ENCODE measurements around the gene SLC51A.

Gene SLC51A

GRCh38 chr3:196216681-196217211, 412 bp downstream of the SLC51A start:
- no peaks in the 10 kb centered on the region for H3K27me3 ChIP-seq (ENCODE audit: control insufficient read depth, insufficient read depth, low read length)
- no CpG with 5 or more reads among the region's 25 CpGs for WGBS (ENCODE audit: insufficient coverage, insufficient read length)
- peaks cover 4% of the 10 kb centered on the region; the same call in 1 of the 2 replicates for H3K4me1 ChIP-seq (ENCODE audit: control insufficient read depth, insufficient read depth, low read length)
- no peak for DNase-seq (ENCODE audit: low read depth, low spot score)
- no peaks in the 10 kb centered on the region for H3K36me3 ChIP-seq (ENCODE audit: control insufficient read depth, insufficient read depth, low read length)
- peak overlapping the region; percentile 45; the same call in 1 of the 2 replicates for H3K4me3 ChIP-seq (ENCODE audit: low read length)
- no peaks in the 10 kb centered on the region for H3K9me3 ChIP-seq (ENCODE audit: control insufficient read depth, insufficient read depth, low read length)
- H3K27ac ChIP-seq (ENCODE audit: low read length), result no peak overlapping the region

- Histone ChIP-seq H3K27ac (ENCODE audit: low read length) (no peak overlapping the region), H3K4me1 (ENCODE audit: control insufficient read depth, insufficient read depth, low read length) (peaks cover 4% of the 10 kb centered on the region; the same call in 1 of the 2 replicates), H3K36me3 (ENCODE audit: control insufficient read depth, insufficient read depth, low read length) (no peaks in the 10 kb centered on the region), H3K4me3 (ENCODE audit: low read length) (no peak overlapping the region), H3K27me3 (ENCODE audit: control insufficient read depth, insufficient read depth, low read length) (no peaks in the 10 kb centered on the region), H3K9me3 (ENCODE audit: control insufficient read depth, insufficient read depth, low read length) (no peaks in the 10 kb centered on the region)
- no peak for DNase-seq (ENCODE audit: low read depth, low spot score)
- WGBS (ENCODE audit: insufficient coverage, insufficient read length), result no CpG with 5 or more reads among the region's 12 CpGs
Measured at GRCh38 chr3:196217307-196218154, 1.2 kb downstream of the SLC51A start.

GRCh38 chr3:196218155-196218712, 1.9 kb downstream of the SLC51A start:
- H3K27ac ChIP-seq (ENCODE audit: low read length), result no peak overlapping the region
- DNase-seq (ENCODE audit: low read depth, low spot score), result no peak
- H3K4me3 ChIP-seq (ENCODE audit: low read length), result no peak overlapping the region
- H3K36me3 ChIP-seq (ENCODE audit: control insufficient read depth, insufficient read depth, low read length), result no peaks in the 10 kb centered on the region
- H3K4me1 ChIP-seq (ENCODE audit: control insufficient read depth, insufficient read depth, low read length), result peaks cover 4% of the 10 kb centered on the region; the same call in 1 of the 2 replicates
- no peaks in the 10 kb centered on the region for H3K9me3 ChIP-seq (ENCODE audit: control insufficient read depth, insufficient read depth, low read length)
- no peaks in the 10 kb centered on the region for H3K27me3 ChIP-seq (ENCODE audit: control insufficient read depth, insufficient read depth, low read length)
- no CpG with 5 or more reads among the region's 13 CpGs for WGBS (ENCODE audit: insufficient coverage, insufficient read length)

GRCh38 chr3:196219194-196219969, 3.0 kb downstream of the SLC51A start:
- no peak for DNase-seq (ENCODE audit: low read depth, low spot score)
- no peak overlapping the region for H3K4me3 ChIP-seq (ENCODE audit: low read length)
- H3K27ac ChIP-seq (ENCODE audit: low read length), result no peak overlapping the region
- H3K4me1 ChIP-seq (ENCODE audit: control insufficient read depth, insufficient read depth, low read length), result peaks cover 4% of the 10 kb centered on the region
- no peaks in the 10 kb centered on the region for H3K9me3 ChIP-seq (ENCODE audit: control insufficient read depth, insufficient read depth, low read length)
- no peaks in the 10 kb centered on the region for H3K27me3 ChIP-seq (ENCODE audit: control insufficient read depth, insufficient read depth, low read length)
- no peaks in the 10 kb centered on the region for H3K36me3 ChIP-seq (ENCODE audit: control insufficient read depth, insufficient read depth, low read length)
- no CpG with 5 or more reads among the region's 19 CpGs for WGBS (ENCODE audit: insufficient coverage, insufficient read length)

GRCh38 chr3:196219970-196220311, 3.6 kb downstream of the SLC51A start:
- no peaks in the 10 kb centered on the region for H3K9me3 ChIP-seq (ENCODE audit: control insufficient read depth, insufficient read depth, low read length)
- DNase-seq (ENCODE audit: low read depth, low spot score), result no peak
- H3K27me3 ChIP-seq (ENCODE audit: control insufficient read depth, insufficient read depth, low read length), result no peaks in the 10 kb centered on the region
- no peak overlapping the region for H3K27ac ChIP-seq (ENCODE audit: low read length)
- no peaks in the 10 kb centered on the region for H3K36me3 ChIP-seq (ENCODE audit: control insufficient read depth, insufficient read depth, low read length)
- H3K4me1 ChIP-seq (ENCODE audit: control insufficient read depth, insufficient read depth, low read length), result peaks cover 4% of the 10 kb centered on the region
- no CpG with 5 or more reads among the region's 19 CpGs for WGBS (ENCODE audit: insufficient coverage, insufficient read length)
- no peak overlapping the region for H3K4me3 ChIP-seq (ENCODE audit: low read length)

GRCh38 chr3:196220587-196220986, 4.3 kb downstream of the SLC51A start:
- Histone ChIP-seq H3K36me3 (ENCODE audit: control insufficient read depth, insufficient read depth, low read length) (no peaks in the 10 kb centered on the region), H3K27ac (ENCODE audit: low read length) (no peak overlapping the region), H3K4me1 (ENCODE audit: control insufficient read depth, insufficient read depth, low read length) (peaks cover 4% of the 10 kb centered on the region), H3K9me3 (ENCODE audit: control insufficient read depth, insufficient read depth, low read length) (no peaks in the 10 kb centered on the region), H3K27me3 (ENCODE audit: control insufficient read depth, insufficient read depth, low read length) (no peaks in the 10 kb centered on the region), H3K4me3 (ENCODE audit: low read length) (no peak overlapping the region)
- WGBS (ENCODE audit: insufficient coverage, insufficient read length), result no CpG with 5 or more reads among the region's 10 CpGs
- DNase-seq (ENCODE audit: low read depth, low spot score), result no peak

- no peaks in the 10 kb centered on the region for H3K9me3 ChIP-seq (ENCODE audit: control insufficient read depth, insufficient read depth, low read length)
- H3K36me3 ChIP-seq (ENCODE audit: control insufficient read depth, insufficient read depth, low read length), result no peaks in the 10 kb centered on the region
- H3K27ac ChIP-seq (ENCODE audit: low read length), result no peak overlapping the region
- DNase-seq (ENCODE audit: low read depth, low spot score), result no peak
- H3K27me3 ChIP-seq (ENCODE audit: control insufficient read depth, insufficient read depth, low read length), result no peaks in the 10 kb centered on the region
- no CpG with 5 or more reads among the region's 7 CpGs for WGBS (ENCODE audit: insufficient coverage, insufficient read length)
- H3K4me1 ChIP-seq (ENCODE audit: control insufficient read depth, insufficient read depth, low read length), result peaks cover 3% of the 10 kb centered on the region
- H3K4me3 ChIP-seq (ENCODE audit: low read length), result no peak overlapping the region
Measured at GRCh38 chr3:196220991-196221390, 4.7 kb downstream of the SLC51A start.

GRCh38 chr3:196222876-196223595, 6.7 kb downstream of the SLC51A start:
- DNase-seq (ENCODE audit: low read depth, low spot score), result no peak
- no peak overlapping the region for H3K27ac ChIP-seq (ENCODE audit: low read length)
- no peaks in the 10 kb centered on the region for H3K9me3 ChIP-seq (ENCODE audit: control insufficient read depth, insufficient read depth, low read length)
- no peaks in the 10 kb centered on the region for H3K27me3 ChIP-seq (ENCODE audit: control insufficient read depth, insufficient read depth, low read length)
- H3K4me1 ChIP-seq (ENCODE audit: control insufficient read depth, insufficient read depth, low read length), result peaks cover 1% of the 10 kb centered on the region; the same call in 1 of the 2 replicates
- no peaks in the 10 kb centered on the region for H3K36me3 ChIP-seq (ENCODE audit: control insufficient read depth, insufficient read depth, low read length)
- WGBS (ENCODE audit: insufficient coverage, insufficient read length), result no CpG with 5 or more reads among the region's 19 CpGs
- no peak overlapping the region for H3K4me3 ChIP-seq (ENCODE audit: low read length)

GRCh38 chr3:196225086-196225485, 8.8 kb downstream of the SLC51A start:
- WGBS (ENCODE audit: insufficient coverage, insufficient read length), result no CpG with 5 or more reads among the region's 10 CpGs
- Histone ChIP-seq H3K4me3 (ENCODE audit: low read length) (no peak overlapping the region), H3K27me3 (ENCODE audit: control insufficient read depth, insufficient read depth, low read length) (no peaks in the 10 kb centered on the region), H3K36me3 (ENCODE audit: control insufficient read depth, insufficient read depth, low read length) (no peaks in the 10 kb centered on the region), H3K4me1 (ENCODE audit: control insufficient read depth, insufficient read depth, low read length) (no peaks in the 10 kb centered on the region; the same call in 1 of the 2 replicates), H3K27ac (ENCODE audit: low read length) (no peak overlapping the region), H3K9me3 (ENCODE audit: control insufficient read depth, insufficient read depth, low read length) (no peaks in the 10 kb centered on the region)
- DNase-seq (ENCODE audit: low read depth, low spot score), result no peak
